ENCODE data around the gene CTSW.
"Not testable (repeated sequence)": the region's sequence is repeated elsewhere in the genome, so short reads cannot be mapped to it uniquely, and the experiment has no call there.

CTSW gene

DNA sequence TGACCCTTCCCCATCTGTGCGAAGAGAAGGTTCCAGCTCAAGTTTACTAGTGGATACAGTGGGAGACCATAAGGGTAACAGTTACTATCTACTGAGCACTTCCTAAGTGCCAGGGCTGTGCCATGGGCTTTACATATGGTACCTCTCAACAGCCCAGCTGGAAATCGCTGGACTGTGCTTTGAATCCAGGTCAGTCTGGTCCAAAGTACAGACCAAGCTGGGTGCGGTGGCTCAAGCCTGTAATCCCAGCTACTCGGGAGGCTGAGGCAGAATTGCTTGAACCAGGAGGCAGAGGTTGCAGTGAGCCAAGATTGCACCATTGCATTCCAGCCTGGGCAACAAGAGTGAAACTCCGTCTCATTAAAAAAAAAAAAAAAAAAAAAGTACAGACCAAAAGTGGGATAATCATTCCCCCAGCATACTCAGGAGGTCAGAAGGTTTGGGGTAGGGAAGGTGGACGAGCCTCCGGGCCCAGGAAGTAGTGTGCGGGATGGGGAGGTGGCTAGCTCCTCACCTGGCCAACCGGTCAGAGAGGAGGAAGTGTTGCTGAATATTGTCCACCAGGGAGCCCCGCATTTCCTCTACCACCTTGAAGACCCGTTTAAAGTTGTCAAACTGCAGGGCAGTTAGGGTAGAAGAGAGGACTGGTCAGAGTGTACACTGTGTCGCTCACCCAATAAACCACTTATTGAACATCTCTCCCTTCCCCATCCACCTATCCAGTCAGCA lies 6.3 kb downstream of the CTSW start:
- DNase-seq (ENCODE audit: low read depth), result no peak

DNA sequence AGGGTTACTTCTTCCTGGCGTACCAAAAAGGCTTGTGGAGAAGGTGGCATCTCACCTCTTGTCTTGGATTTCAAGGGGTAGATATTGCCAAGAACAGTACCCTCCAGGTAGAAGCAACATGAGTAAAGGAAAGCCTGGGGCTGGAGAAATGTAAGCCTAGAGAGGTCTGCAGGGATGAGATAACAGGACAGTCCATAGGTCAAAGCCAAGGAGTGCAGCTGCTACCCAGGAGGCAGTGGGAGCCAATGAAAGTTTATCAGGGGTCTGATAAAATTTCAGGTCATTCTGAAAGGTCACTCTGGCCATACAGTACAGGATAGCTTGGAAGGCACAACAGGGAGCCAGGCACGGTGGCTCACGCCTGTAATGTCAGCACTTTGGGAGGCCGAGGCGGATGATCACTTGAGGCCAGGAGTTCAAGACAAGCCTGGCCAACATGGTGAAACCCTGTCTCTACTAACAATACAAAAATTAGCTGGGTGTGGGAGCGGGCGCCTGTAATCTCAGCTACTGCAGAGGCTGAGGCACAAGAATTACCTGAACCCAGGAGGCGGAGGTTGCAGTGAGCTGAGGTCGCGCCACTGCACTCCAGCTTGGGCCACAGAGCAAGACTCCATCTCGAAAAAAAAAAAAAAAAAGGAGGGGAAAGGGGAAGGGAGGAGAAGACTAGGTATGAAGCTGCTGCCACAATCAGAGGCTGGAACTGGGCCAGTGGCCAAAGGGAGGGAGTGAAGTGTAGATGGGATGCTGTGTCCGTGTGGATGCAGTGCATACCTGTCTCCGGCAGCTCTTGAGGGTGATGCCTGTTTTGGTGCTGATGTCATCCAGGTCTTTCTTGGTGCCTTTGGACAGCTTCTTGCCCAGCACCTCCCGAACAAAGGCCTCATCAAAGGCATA lies 7.4 kb downstream of the CTSW start:
- DNase-seq (ENCODE audit: low read depth), result no peak

DNA sequence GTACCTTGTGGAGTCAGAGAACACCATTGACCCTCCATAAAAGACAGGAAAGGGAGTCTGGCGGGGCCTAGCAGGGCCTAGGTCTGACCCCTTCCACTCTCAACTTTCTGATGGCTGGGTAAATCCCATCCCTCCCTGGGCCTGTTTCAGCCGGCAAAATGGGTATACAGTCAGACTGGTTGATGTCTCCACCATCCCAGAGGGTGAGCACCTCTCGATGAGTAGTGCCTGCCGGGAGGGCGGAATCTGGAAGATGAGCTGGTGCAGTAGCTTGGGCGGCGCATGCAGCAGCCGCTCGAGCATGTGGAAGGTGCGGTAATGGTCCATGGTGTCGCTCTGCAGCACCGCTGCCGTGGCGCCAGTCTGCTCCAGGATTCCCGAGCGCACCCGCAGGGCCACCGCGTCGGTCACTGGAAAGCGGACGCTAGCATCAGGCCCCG lies 8.1 kb downstream of the CTSW start:
- no peak for DNase-seq (ENCODE audit: low read depth)

DNA sequence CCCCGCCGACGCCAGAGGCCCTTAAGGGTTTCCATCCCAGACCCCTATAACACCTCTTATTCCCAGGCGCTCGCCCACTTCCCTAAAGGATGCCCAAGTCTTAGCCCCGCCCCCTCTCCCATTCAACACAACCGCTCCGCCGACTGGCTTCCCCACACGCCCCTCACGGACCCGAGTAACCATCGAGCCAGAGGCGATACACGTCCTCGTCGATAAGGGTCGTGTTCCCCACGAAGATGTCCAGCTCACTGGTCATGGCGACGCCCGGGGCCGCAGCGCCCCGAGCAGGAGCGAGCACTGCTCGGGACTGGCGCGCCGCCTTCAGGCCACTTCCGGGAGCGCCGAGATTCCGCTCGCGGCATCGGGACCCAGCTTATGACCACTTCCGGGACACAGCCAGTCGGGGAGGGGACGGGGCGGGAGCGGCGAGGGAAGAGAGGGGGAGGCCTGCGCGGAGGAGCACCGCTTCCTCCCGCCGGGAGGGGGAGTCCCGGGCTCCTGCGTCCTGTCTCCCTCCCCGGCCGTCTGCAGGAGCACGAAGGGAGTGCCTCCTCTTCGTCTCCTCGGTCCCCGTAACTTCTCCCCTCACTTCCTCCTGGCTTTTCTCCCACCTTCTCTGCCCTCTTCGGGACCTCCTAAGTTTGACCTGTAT lies 8.7 kb downstream of the CTSW start, which contains the start of gene FIBP:
Gene FIBP (minus strand): TSS at position 309 of the 652 bp plus-strand sequence. CDS start 53 bp downstream, at position 256.
- peak; percentile 96 for DNase-seq (ENCODE audit: low read depth)

DNA sequence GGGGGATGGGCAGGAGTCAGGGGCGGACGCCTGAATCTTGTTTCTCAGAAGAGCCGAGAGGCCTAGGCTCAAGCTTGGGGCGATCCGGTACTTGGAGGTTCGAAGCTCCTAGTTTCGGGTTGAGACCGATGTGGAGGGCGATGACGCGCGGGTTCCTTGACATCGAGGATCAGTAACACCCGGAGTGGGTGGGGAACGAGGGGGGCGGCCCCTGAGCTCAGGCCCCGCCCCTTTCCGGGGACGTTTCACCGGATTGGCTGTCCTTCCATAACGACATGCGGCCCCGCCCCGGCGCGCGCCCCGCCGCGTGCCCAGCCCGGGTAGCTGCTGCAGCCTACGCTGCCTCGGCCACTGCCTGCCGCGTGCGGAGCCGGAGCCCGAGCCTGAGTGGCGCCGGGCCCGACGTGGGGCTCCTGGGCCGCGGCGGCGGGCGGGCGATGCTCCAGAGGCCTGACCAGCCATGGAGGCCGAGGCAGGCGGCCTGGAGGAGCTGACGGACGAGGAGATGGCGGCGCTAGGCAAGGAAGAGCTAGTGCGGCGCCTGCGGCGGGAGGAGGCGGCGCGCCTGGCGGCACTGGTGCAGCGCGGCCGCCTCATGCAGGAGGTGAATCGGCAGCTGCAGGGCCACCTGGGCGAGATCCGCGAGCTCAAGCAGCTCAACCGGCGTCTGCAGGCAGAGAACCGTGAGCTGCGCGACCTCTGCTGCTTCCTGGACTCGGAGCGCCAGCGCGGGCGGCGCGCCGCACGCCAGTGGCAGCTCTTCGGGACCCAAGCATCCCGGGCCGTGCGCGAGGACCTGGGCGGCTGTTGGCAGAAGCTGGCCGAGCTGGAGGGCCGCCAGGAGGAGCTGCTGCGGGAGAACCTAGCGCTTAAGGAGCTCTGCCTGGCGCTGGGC lies 10.9 kb downstream of the CTSW start, which contains the start of gene CCDC85B:
Gene CCDC85B (plus strand): TSS at position 350 of the 895 bp plus-strand sequence. CDS start 111 bp downstream, at position 461.
- DNase-seq (ENCODE audit: low read depth), result peak; percentile 99

DNA sequence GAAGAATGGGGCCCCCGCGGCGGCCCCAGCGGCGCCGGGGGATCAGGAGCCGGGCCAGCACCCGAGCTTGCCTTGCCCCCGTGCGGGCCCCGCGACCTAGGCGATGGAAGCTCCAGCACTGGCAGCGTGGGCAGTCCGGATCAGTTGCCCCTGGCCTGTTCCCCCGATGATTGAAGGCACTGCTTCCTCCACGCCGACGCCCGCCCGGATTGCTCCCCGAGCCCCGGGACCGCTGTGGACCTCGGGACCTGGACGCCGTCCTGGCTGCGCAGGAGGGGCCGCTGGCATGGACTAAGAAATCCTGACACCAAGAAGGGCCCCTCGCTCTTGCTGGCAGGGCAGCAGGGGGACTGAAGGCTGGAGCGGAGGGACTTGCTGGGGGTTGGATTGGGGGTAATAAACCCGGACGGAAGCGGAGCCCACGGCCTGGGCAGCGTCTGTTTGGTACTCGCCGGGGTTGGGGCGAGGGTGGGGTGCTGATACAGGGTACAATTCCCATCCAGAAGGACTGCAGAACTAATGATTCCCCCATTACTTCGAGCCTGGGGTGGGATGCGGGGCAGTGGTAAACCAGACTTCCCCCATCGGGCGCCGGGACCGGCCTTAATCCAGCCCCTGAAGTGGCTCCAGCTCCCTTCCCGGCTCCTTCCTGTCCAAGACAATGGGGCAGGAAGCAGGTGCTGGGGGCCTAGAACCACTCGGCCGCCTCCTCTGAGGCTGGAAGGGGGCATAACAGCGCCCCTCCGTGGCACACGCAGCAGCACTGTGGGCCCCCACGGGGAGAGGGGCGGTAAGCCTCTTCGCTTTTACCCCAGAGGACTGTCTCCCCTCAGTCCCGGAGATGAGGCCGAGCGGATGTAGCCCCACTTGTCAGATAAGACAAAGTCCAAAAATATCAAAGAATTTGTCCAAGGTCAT lies 11.8 kb downstream of the CTSW start:
- DNase-seq (ENCODE audit: low read depth), result no peak

DNA sequence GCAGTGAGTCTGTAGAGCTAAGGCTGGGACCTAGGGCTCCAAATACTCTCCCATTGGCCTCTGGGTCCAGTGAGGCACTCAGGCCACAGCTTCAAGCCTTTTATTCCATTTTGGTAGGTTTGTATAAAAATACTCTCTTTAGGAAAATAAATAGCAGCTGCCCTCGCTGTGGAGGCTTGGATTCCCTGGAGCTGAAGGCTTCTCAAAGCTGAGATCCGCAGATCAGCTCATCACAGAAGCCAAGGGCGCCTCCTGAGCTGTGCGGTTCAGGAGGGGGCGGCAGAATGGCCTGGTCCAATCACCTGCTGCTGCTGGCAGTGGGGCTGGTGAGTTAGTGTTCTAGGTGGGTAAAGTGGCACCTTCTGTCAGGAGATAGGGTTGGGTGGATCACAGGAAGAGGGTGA lies 12.5 kb downstream of the CTSW start:
- DNase-seq (ENCODE audit: low read depth), result not testable (repeated sequence)

DNA sequence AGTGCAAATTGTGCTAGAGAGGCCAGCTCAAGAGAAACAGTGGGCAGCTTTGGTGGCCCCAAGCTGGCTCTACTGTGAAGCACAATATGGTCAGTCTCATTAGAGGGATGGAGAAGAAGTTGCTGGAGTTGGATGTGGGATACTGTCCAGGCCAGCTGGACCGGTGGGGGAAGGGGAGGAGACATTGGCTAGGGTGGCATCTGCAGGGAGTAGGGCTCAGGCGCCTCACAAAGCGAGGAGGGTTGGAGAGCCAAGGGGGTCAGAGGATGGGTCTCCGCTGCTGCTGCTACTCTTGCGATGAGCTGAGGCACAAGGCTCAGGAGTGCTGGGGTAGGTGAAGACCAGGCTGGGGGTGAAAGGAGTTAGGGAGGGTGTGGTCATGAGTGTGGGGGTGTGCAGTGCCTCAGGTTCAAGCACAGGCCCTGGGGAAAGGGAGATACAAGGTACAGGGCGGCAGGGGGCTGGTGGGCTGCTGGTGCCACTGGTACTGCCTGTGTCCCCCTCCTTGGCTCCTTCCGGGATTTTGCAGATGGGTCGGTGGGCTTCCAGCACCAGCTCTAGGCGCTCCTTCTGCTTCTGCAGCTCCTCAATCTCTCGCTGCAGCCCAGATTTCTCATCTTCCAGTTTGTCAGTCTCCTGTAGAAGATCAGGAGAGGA lies 13.2 kb downstream of the CTSW start:
- no peak for DNase-seq (ENCODE audit: low read depth)

DNA sequence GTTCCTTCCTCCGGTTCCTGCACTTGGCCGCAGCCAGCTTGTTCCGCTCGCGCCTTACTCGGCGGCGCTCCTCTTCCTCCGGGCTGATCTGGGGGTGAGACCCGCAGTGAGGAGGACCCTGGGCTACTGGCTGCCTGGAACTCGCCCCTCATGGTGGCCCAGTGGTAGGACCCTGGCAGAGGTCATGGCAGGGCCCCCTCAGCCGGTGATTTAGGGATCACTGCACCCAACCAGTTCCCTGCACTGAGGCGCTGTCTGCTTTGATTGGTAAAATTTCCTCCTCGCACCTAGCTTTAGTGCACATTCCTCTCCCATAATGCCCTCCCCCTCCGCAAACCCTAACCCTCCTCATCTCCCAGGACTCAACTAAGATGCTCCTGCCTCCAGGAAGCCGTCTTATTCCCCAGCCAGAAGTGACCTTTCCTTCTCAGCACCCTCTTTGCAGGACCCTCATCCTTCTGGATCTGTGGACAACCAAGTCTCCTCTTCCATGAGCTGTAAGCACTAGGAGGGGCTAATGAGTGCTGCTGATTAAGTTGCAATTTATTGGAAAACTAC lies 14.5 kb downstream of the CTSW start:
- no peak for DNase-seq (ENCODE audit: low read depth)

DNA sequence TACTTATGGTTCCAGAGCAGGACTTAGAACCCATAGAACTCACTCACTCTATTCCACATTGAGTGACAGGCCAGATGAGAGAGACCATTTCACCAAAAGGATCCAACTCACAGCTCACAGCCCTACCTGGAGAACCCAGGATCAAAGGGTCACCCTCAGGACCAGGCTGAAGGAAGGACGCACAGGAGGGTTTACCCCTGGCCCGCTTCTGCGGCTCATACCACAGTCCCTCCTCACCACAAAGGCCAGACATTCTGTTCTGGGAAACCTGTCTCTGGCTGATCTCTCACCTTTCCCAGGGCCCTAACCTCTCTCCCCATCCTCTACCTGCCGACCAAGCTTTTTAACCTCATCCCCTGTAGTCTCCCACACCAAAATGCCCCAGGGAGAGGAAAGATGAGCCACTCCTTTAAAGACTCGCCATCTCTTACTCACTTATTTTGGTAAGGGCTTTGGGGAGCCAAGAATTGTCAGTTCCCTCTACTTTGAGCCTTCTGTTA lies 15.9 kb downstream of the CTSW start:
- DNase-seq (ENCODE audit: low read depth), result no peak

DNA sequence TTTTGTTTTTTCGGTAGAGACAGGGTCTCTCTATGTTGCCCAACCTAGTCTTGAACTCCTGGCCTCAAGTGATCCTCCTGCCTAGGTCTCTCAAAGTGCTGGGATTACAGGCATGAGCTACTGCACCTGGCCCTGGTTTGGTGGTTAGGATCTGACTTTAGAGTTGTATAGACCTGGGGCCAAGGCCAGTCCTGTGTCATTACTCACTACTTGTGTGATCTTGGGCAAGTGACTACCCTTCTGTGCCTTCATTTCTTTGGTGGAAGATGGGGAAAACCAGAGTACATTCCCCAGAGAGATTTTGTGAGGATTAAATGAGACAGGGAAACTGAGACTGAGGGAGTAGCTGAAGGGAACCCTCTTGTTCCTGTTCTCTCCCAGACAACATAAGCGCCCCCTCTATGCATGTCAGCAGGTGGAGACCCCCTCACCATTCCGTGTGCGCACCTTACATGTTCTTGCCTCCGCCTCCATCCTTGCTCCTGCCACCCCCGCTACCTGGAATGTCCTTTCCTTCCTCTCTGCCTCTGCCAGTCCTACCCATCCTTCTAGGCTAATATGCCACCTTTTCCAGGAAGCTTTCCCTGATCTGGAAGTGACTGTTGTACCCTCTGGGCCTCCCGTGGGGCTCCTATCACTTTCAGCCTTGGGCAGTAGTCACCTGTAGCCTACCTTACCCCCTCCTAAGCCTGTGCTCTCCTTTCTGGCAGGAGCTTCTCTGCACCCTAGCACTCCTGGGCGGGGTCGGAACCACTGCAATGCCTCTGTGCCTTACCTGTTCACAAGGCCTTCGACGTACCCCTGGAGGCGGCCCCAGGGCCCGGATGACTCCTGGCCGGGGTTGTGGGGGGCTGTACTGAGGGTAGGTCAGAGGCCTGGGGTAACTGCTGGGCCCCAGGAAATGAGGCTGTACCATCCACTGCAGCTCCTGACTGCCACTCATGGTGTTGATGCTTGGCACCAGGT lies 16.7 kb downstream of the CTSW start:
- DNase-seq (ENCODE audit: low read depth), result no peak

DNA sequence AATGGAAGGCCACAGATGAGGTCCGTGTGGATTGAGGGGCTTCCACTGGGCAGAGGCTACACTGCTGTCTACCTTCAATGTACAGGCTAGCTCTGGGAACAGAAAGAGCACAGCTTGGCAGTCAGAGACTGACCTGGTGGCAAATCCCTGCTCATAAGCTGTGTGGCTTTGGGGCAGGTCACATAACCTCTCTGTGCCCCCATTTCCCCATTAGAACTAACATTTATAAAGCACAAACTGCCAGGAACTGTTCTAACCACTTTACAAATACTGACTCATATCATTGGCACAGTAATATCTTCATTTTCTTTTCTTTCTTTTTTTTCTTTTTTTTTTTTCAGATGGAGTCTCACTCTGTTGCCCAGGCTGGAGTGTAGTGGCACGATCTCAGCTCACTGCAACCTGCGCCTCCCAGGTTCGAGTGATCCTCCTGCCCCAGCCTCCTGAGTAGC lies 17.4 kb downstream of the CTSW start:
- no peak for DNase-seq (ENCODE audit: low read depth)

DNA sequence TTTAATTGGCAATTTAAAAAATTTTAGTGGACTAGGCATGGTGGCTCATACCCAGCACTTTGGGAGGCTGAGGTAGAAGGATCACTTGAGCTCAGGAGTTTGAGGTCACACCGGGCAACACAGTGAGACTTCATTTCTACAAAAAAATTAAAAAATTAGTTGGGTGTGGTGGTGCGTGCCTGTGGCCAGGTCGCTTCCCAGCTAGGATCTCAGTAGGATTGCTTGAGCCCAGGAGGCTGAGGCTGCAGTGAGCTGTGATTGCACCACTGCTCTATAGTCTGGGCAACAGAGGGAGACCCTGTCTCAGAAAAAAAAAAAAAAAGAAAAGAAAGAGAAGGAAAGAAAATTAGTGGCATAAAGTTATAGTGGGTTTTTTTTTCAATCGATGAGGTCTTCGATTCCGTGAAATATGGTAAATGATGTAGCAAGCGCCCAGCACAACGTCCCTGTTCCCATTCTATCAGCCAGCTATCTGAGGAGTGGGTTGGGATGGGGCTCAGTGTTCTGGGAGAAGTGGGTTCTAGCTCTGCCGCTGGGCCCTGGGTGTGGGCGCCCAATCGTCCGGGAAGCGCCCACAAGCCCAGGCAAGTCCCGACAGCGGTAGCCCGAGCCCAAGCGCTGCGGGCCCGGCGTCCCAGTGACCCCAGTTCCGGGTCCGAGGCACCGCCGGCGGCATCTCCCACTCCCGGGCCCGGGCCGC lies 19.2 kb downstream of the CTSW start:
- DNase-seq (ENCODE audit: low read depth), result no peak

DNA sequence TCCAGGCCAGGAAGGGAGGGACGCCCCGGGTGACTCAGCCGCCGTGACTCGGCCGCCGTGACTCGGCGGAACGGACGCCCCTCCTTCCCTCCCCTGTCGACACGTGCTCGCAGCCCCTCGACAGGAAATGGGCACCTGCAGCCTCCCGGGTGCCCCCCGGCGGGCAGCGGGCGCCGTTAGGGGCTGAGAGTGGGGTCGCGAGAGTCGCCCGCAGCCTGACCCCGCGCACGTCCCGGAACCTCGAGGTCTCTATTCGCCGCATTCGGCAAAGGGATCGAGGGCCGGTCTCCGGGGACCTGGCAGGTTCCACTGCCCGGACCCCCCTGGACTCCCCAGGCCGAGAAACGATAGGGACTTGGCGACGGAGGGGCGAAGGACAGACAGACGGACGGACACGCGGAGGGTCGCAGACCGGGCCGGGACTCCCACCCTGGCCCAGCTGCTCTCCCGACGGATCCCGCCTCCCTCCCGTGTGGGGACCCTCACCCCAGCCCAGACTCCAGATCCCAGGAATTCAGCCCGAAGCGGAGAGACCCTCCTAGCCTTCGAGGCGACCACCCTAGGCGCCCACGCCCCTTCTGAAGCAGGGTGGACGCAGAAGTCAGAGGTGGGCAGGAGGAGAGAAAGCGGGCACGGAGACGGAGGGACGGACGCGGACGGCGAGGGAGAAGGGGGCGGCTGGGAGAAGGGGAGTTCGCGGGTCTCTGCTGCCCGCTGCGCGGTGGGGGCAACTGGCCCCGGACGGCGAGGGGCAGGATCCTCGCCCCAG lies 19.9 kb downstream of the CTSW start:
- peak; percentile 78 for DNase-seq (ENCODE audit: low read depth)

DNA sequence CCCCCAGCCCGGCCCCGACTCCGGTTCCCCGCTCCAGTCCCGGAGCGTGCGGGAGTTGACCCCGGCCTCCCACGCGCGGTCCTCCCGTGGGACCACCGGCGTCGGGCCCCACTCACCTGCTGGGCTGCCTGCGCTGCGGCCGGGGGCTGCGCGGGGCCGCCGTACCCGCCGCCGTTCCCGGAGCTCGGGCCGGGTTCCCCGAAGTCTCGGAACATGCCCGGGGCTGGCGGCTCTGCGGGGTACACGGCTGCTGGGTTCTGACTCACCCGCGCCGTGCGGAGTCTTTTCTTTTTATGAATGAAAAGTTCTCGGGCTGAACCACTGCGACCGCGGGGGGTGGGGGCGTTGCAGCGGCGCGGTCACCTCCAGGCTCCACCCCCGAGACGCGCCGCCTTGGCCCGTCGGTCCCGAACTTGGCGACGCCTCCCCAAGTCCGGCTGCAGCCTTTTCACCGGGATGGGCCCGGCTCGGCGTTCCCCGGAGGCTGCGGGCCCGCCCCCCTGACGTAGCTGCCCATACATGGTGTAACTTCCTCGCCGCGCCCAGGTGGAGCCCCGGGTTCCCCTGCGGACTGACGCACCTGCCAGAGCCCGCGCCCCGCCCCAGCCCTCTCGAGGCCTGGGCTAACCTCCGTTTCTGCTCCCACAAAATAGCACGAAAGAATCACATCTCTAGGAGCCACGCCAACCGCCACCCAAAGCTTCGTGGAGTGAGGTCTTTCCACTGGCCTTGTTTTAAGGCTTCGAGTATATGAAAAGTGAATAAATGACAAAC lies 20.7 kb downstream of the CTSW start, which contains the start of gene FOSL1:
Gene FOSL1 (minus strand): TSS at position 264 of the 774 bp plus-strand sequence. CDS start 49 bp downstream, at position 215.
- peak; percentile 96 for DNase-seq (ENCODE audit: low read depth)

DNA sequence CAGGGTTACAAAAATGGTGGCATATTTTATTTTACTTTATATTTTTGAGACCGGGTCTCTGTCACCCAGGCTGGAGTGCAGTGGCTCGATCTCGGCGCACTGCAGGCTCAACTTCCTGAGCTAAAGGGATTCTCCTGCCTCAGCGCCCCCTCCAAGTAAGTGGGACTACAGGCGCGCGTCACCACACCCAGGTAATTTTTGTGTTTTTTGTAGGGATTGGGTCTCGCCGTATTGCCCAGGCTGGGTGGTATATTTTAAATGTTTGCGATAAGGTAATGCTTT lies 21.2 kb downstream of the CTSW start:
- no peak for DNase-seq (ENCODE audit: low read depth)
